Stimulated activated CD4-positive, alpha-beta T cell treated with anti-CD3 and anti-CD28 coated beads, Interleukin-15, amount 100 ng/mL, for 24 hours (primary cell): ENCODE measurements around the gene PNLDC1.
"Not testable (repeated sequence)": the region's sequence is repeated elsewhere in the genome, so short reads cannot be mapped to it uniquely, and the experiment has no call there.

Source experiments
- DNase-seq: peaks from one replicate; pipeline ENCODE4 v3.0.0-alpha.2; 2020

Gene PNLDC1

DNA sequence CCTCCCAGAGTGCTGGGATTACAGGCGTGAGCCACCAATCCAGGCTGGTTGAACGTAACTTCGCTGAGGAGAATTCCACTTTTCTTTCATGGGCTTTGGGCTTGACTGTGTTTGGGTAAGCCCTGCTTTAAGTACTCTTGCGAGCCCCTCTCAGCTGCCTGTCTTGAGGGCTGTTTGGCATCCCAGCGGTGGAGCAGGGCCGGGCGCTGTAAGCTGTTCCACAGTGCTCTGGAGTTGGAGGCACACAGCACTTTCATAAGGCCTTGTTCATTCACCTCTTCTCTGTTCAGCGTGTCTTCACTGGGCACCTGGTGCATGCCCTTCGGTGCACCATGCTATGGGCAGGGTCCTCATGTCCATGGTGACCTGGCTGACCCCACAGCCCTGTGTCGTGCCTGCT is 21.6 kb downstream of the PNLDC1 start:
- no peak for DNase-seq

GRCh38 chr6:159823953-159824352 is 23.9 kb downstream of the PNLDC1 start:
- no peak for DNase-seq

DNA sequence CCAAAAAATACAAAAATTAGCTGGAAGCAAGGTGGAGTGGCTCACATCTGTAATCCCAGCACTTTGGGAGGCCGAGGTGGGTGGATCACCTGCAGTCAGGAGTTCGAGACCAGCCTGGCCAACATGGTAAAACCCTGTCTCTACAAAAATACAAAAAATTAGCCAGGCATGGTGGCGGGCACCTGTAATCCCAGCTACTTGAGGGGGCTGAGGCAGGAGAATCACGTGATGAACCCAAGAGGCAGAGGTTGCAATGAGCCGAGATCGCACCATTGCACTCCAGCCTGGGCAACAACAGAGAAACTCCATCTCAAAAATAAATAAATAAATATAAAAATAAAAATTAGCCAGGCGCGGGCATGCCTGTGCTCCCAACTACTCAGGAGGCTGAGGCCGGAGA is 24.6 kb downstream of the PNLDC1 start:
- DNase-seq, result not testable (repeated sequence)

- no peak for DNase-seq
These were observed 25.9 kb downstream of the PNLDC1 start for GRCh38 chr6:159826004-159826403.

DNA sequence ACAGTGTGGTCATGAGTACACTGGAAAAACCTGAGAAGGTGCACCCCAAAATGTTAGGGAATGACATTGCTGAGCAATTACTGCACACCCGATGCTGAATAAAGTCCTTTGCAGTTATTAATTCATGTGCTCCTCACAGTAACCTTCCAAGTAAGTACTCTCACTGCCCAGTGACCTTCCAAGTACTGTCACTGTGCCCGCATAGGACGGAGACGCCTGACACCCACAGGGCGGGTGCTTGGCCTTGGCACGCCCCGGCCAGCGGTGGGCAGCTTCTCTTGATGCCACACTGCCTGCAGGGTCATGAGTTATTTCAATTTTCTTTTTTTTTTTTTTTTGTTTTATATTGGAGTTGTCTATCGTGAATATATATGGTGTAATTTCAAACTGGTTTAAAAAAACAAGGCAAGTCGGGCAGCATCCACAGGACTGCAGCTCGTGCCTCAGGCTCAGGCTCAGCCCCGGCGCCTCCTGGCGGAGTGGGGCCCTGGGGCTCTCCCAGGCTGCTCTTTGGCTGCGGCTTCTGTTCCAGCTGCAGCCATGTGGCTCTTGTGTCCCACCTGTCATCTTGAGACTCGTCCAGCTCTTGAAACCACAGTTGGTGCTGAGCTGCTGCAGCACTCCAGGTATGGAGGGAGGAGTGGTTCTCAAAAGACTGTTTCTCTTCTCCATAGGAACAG is 27.0 kb downstream of the PNLDC1 start:
- DNase-seq, result no peak

DNA sequence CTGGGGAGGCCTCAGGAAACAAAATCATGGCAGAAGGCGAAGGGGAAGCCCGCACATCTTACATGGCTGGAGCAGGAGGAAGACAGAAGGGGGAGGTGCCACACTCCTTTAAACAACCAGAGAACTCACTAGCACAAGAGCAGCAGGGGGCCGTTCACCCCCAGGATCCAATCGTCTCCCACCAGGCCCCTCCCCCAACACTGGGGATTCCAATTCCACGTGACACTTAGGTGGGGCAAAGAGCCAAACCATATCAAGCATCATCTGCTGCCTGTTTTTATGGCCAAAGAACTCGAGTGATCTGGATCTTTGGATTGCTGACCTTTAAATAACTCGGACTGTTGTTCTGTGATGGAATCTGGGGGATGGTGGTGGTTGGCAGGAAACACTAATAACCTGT is 28.0 kb downstream of the PNLDC1 start:
- no peak for DNase-seq

- no peak for DNase-seq
These were observed 29.4 kb downstream of the PNLDC1 start for GRCh38 chr6:159829526-159829925.

GRCh38 chr6:159830501-159831372 is 30.7 kb downstream of the PNLDC1 start:
- DNase-seq, result no peak

DNA sequence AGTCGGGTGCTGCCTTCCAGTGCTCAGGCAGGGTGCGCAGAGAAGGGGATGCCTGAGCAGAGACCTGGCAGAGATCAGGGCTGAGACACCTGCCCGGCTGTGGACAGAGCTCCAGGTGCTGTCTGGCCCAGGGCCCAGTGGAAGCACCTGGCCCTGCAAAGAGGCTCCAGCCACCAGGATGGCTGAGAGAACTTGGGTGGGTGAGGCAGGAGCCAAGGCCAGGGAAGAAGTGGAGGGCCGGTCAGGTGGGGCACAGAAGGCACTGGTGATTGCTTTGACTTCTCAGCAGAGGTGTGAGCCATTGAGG is 31.2 kb downstream of the PNLDC1 start:
- DNase-seq, result no peak

GRCh38 chr6:159832946-159833345 is 32.9 kb downstream of the PNLDC1 start:
- DNase-seq, result no peak

- DNase-seq, result no peak
These were observed 33.5 kb downstream of the PNLDC1 start for GRCh38 chr6:159833556-159833955.

DNA sequence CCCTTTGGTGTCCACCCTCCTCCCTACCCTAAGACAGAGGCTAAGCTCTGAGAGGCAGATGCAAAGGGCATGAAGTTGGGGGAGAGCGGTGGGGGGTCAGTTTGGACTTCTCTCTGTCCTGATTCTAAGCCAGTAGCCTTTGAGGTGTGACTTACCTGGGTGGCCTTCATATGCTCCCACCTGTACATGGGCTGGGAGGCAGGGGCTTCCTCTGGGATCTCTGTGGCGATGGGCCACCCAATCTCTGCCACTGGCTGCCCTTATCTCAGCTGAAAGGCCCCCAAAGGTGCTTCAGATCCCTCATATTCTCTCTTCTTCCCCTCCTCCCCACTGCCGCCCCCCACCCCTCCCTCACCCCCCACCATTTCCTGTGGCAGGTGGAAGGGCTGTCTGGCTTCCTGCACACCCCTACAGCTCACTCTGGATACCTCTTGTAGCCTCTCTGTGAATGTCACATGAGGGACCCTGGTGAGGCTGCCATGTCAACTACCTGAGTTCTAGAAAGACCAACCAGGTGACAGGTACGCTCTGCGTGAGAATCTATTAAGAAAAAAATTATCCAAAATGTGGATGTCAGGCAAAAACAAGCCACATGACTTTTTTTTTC is 34.0 kb downstream of the PNLDC1 start:
- DNase-seq, result no peak

- no peak for DNase-seq
These were observed 36.8 kb downstream of the PNLDC1 start for GRCh38 chr6:159836718-159837490.

GRCh38 chr6:159837511-159837910 is 37.4 kb downstream of the PNLDC1 start:
- DNase-seq, result no peak

GRCh38 chr6:159838020-159838744 is 38.1 kb downstream of the PNLDC1 start:
- no peak for DNase-seq

DNA sequence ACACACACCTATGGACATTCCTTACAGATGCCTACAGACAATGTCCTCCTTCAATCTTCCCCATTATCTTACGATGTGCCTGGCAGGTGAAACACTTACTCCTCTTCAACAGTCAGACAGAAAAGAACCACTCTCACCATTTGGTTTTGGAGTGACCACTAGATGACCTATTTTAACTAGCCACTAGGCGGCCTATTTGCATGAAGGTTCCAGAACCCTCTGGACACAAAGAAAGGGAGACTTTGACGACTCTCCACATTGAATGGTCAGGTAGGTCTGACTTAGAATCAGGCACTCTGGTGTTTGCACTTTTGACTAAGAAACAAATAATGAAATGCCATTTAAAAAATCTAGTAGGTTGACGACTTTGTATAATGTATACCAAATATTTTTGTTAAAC is 42.0 kb downstream of the PNLDC1 start:
- DNase-seq, result no peak

GRCh38 chr6:159844737-159845645 is 44.9 kb downstream of the PNLDC1 start:
- DNase-seq, result no peak

- DNase-seq, result not testable (repeated sequence)
These were observed 48.5 kb downstream of the PNLDC1 start for GRCh38 chr6:159848552-159848951.

DNA sequence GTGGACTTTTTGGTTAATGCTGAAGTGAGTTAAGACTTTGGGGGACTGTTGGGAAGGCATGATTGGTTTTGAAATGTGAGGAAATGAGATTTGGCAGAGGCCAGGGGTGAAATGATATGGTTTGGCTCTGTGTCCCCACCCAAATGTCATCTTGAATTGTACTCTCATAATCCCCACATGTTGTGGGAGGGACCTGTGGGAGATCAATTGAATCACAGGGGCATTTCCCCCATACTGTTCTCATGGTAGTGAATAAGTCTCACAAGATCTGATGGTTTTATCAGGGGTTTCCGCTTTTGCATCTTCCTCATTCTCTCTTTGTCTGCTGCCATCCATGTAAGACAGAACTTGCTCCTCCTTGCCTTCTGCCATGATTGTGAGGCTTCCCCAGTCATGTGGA is 49.8 kb downstream of the PNLDC1 start:
- not testable (repeated sequence) for DNase-seq

DNA sequence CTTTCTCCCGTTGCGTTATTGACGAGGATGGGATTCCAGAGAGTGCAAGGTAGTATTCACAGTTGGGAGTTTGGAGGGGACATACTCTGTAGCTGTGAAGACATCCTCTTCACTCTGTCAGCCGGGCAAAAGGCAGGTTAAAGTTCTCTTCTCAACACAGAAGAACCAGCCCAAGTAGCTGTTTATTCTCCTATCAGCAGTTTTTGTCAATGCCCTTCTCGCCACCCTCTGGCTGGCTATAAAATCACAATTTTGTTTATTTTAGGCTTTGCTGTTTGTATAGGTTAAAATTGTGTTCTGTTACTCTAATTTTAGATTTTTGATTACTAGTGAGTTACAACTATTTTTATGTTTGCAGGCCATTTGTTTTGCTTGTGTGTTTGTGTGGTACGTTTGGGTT is 52.8 kb downstream of the PNLDC1 start:
- no peak for DNase-seq

DNA sequence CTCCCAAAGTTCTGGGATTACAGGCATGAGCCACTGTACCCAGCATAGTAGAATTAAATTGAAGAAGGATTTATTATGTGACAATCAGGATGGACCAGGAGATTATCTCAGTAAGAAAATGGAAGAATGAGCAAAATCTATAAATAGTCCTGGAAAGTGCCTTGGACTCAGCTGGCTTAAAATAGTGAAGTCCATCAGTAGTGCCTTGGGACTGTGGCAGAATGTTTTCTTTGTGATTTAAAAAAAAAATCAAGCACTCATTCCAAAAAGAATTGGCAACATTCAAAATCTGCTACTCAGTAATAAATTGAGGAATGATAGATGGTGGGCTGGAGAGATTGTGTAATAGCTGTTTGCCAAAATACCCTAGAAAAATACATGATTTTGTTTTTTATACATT is 53.7 kb downstream of the PNLDC1 start:
- DNase-seq, result no peak

DNA sequence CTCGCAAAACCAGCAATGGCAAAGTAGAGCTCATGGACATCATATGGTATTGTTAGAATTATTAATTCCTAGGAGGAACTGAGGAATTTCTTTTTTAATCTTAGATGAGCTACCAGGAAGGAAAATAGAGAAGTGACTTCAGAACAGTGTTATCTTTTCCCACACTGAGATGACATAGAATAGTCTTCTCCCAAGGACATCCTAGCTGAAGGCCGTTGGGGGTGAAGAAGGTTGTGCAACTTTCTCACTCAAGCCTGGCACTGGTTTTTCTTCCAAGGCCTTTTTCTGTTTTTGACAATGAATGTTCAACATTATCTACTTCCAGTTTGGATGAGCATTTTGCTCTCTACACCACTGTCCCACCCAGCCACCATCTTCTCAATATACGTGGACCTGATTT is 54.9 kb downstream of the PNLDC1 start:
- no peak for DNase-seq
